Endothelial cell of umbilical vein (primary cell): ENCODE results near the gene SPRY4. TPM values are rescaled to one million over a fixed set of nuclear protein-coding genes. Genes with fewer than 3 reads are reported as not detected.

Experiments used
- BruUV-seq: library from RNA; stranded (reverse); fragments of 400-500 nt; replicated peaks from 2 replicates; lab custom pipeline; 2021; lab: Mats Ljungman, UMichigan
- CTCF ChIA-PET: fragments of 300-600, 350-600 bp; sonication (Branson Sonifier 250); formaldehyde crosslinking; loops from one replicate; lab custom pipeline; 2021; ENCODE audit warnings: antibody characterized with exemption, inconsistent platforms; lab: Charles Lee
- POLR2A ChIA-PET: fragments of 300-600, 350-600 bp; sonication (Branson Sonifier 250); formaldehyde crosslinking; loops from one replicate; lab custom pipeline; 2021; ENCODE audit warnings: antibody characterized with exemption, inconsistent platforms; lab: Charles Lee
- DNase-seq: peaks from one replicate; pipeline ENCODE4 v3.0.0-alpha.2; 2011; ENCODE audit warnings: low read depth, low spot score
- FAIRE-seq: peaks from 2 replicates; lab custom pipeline; 2011; peaks lifted over from hg19 to GRCh38; lab: Jason Lieb, UNC
- H2AFZ ChIP-seq: 2 replicates; pipeline ENCODE4 v1.6.0; 2012; ENCODE audit warnings: low read depth, low read length, control low read depth, inconsistent platforms
- H3K27ac ChIP-seq: 2 replicates; pipeline ENCODE4 v1.5.1; 2011; ENCODE audit warnings: low read depth, mild to moderate bottlenecking, control low read depth, low read length, moderate library complexity; ENCODE audit not compliant: insufficient read depth
- H3K27me3 ChIP-seq, 2 experiments: 2 replicates each; pipeline versions ENCODE4 v1.6.0 to v1.6.1; 2011; ENCODE audit warnings: low read length in 2 of 2, mixed read lengths in 1 of 2; ENCODE audit not compliant: control insufficient read depth in 2 of 2, insufficient read depth in 2 of 2
- H3K36me3 ChIP-seq, 2 experiments: 2 replicates in 1 of 2; 3 replicates in 1 of 2; pipeline ENCODE4 v1.5.1; 2011; ENCODE audit warnings: low read length in 2 of 2, mild to moderate bottlenecking in 1 of 2, moderate library complexity in 1 of 2; ENCODE audit not compliant: control insufficient read depth in 2 of 2, insufficient read depth in 2 of 2; ENCODE audit errors: extremely low read depth in 1 of 2
- H3K4me1 ChIP-seq: 3 replicates; pipeline ENCODE4 v1.5.1; 2011; ENCODE audit warnings: mild to moderate bottlenecking, low read length; ENCODE audit not compliant: control insufficient read depth, insufficient read depth; ENCODE audit errors: extremely low read depth
- H3K4me2 ChIP-seq: 2 replicates; pipeline ENCODE4 v1.6.1; 2011; ENCODE audit warnings: low read length, control low read depth, mixed read lengths; ENCODE audit not compliant: insufficient read depth
- H3K4me3 ChIP-seq, 3 experiments: fragments of 200-600 bp in 1 of 3; sonication (generic), shearing (Covaris generic) in 1 of 3; replicated peaks in 1 of 3; 2 replicates each; pipeline ENCODE4 v1.5.1; 2011 to 2016; ENCODE audit warnings: control low read depth in 3 of 3, low read length in 3 of 3, mild to moderate bottlenecking in 2 of 3, inconsistent platforms in 1 of 3, low read depth in 1 of 3, moderate library complexity in 1 of 3; ENCODE audit not compliant: insufficient read depth in 1 of 3
- H3K79me2 ChIP-seq: 2 replicates; pipeline ENCODE4 v1.6.0; 2012; ENCODE audit warnings: low read length, inconsistent platforms; ENCODE audit not compliant: control insufficient read depth, insufficient read depth
- H3K9ac ChIP-seq: replicated peaks from 2 replicates; pipeline ENCODE3; 2011; ENCODE audit warnings: low read length, control low read depth; ENCODE audit not compliant: insufficient read depth; ENCODE audit errors: extremely low read depth
- H3K9me1 ChIP-seq: replicated peaks from 3 replicates; pipeline ENCODE4 v1.6.0; 2011; ENCODE audit warnings: mild to moderate bottlenecking, low read length; ENCODE audit not compliant: control insufficient read depth, insufficient read depth; ENCODE audit errors: extremely low read depth
- H3K9me3 ChIP-seq: replicated peaks from 2 replicates; pipeline ENCODE4 v1.5.1; 2012; ENCODE audit warnings: low read length, inconsistent platforms; ENCODE audit not compliant: control insufficient read depth, insufficient read depth
- H4K20me1 ChIP-seq: replicated peaks from 2 replicates; pipeline ENCODE3; 2011; ENCODE audit warnings: mild to moderate bottlenecking, low read length; ENCODE audit not compliant: control insufficient read depth, insufficient read depth; ENCODE audit errors: extremely low read depth
- CTCF ChIP-seq, 2 donors: IDR thresholded peaks; 1 replicate in 1 of 2; 2 replicates in 1 of 2; pipeline ENCODE4 v1.5.1; 2011; ENCODE audit warnings: low read length in 2 of 2, mild to moderate bottlenecking in 2 of 2, moderate library complexity in 2 of 2, control low read depth in 1 of 2, inconsistent platforms in 1 of 2, low read depth in 1 of 2; ENCODE audit not compliant: insufficient read depth in 1 of 2; ENCODE audit errors: extremely low read depth in 1 of 2
- EZH2 ChIP-seq: IDR thresholded peaks from 2 replicates; pipeline ENCODE4 v1.6.1; 2012; ENCODE audit warnings: borderline replicate concordance, low read depth, mild to moderate bottlenecking, moderate library complexity, low read length, inconsistent platforms; ENCODE audit not compliant: severe bottlenecking
- FOS ChIP-seq: IDR thresholded peaks from 2 replicates; pipeline ENCODE4 v1.6.1; 2011; ENCODE audit warnings: mild to moderate bottlenecking, low read length, moderate library complexity, borderline replicate concordance; ENCODE audit not compliant: insufficient read depth
- GATA2 ChIP-seq: IDR thresholded peaks from 2 replicates; pipeline ENCODE4 v1.7.0; 2011; ENCODE audit warnings: low read depth, mild to moderate bottlenecking, moderate library complexity, mixed read lengths, low read length; ENCODE audit not compliant: insufficient read length, insufficient read depth
- JUN ChIP-seq: IDR thresholded peaks from 2 replicates; pipeline ENCODE4 v1.6.1; 2011; ENCODE audit warnings: borderline replicate concordance, low read depth; ENCODE audit not compliant: insufficient read length, insufficient read depth
- MAX ChIP-seq: IDR thresholded peaks from 2 replicates; pipeline ENCODE4 v1.6.1; 2011; ENCODE audit not compliant: insufficient read depth, insufficient read length
- MYC ChIP-seq: IDR thresholded peaks from one replicate; pipeline ENCODE4 v1.6.1; 2011; ENCODE audit warnings: mild to moderate bottlenecking, low read depth, low read length
- POLR2A ChIP-seq: IDR thresholded peaks from 2 replicates; pipeline ENCODE4 v1.6.1; 2012; ENCODE audit warnings: low read depth, mild to moderate bottlenecking, control low read depth, low read length
- POLR2AphosphoS5 ChIP-seq: IDR thresholded peaks from 2 replicates; pipeline ENCODE4 v1.6.1; 2012; ENCODE audit warnings: low read depth, mild to moderate bottlenecking, control low read depth, low read length, moderate library complexity; ENCODE audit not compliant: insufficient read depth
- dilution Hi-C: fragments of 300-500 bp; cut with MboI; formaldehyde crosslinking; loops from one replicate; pipeline ENCODE4 v1.15.0; 2019; ENCODE audit warnings: low sequenced_read_pairs; ENCODE audit not compliant: extremely low pct_ligation_motif_present
- intact Hi-C: fragments of 100-400 bp; cut with micrococcal nuclease; formaldehyde crosslinking; loops from one replicate; pipeline ENCODE4 v1.10.0; 2022
- polyA plus RNA-seq, 4 experiments: library from polyadenylated mRNA; depleted of rRNA in 3 of 4; stranded (reverse) in 3 of 4; unstranded in 1 of 4; fragments of >200 nt; gene quantifications; 2 replicates each; pipeline versions ENCODE4 v1.2.1 to v1.2.3, GENCODE V29; 2011 to 2012; ENCODE audit warnings: missing spikeins in 1 of 4
- total RNA-seq: library from RNA; stranded (reverse); gene quantifications from 2 replicates; pipeline ENCODE4 v1.2.3, GENCODE V29; 2021

Gene SPRY4
- total and polyA plus RNA-seq, 2 donors (not counting 3 experiments of a cell fraction or from before 2014, with no cell fraction given) = 9.3 to 33.9 TPM

- Histone ChIP-seq H4K20me1 (no peaks in the 10 kb centered on the region), H3K36me3 (no peaks in the 10 kb centered on the region), H3K27ac (no peak overlapping the region), H3K9me3 (peaks cover 4% of the 10 kb centered on the region), H2AFZ (no peak overlapping the region), H3K27me3 (no peaks in the 10 kb centered on the region), H3K9me1 (no peaks in the 10 kb centered on the region), H3K9ac (no peak overlapping the region), H3K4me2 (no peak overlapping the region), H3K4me3 (no peak overlapping the region), H3K4me1 (no peaks in the 10 kb centered on the region), H3K79me2 (no peaks in the 10 kb centered on the region)
- dilution Hi-C loops (no loop called here), intact Hi-C loops (no loop called here)
- CTCF ChIA-PET = no interaction called here
- DNase-seq = no peak
- no TSS peak for BruUV-seq
- no peak for FAIRE-seq
- TF ChIP-seq JUN (no peak), POLR2AphosphoS5 (no peak), FOS (no peak), MYC (no peak), CTCF (IDR thresholded peaks at IDR 0.05; ENCODE audit: extremely low read depth in 1 of 2, insufficient read depth in 1 of 2, low read depth in 1 of 2, low read length in 2 of 2) (no peak), MAX (no peak), EZH2 (no peak), POLR2A (no peak), GATA2 (no peak)
- POLR2A ChIA-PET = no interaction called here
Measured at GRCh38 chr5:142342128-142342981, 17.5 kb upstream of the SPRY4 start.
